Stimulated activated CD8-positive, alpha-beta memory T cell treated with anti-CD3 and anti-CD28 coated beads, Interleukin-4, amount 100 ng/mL, for 4 hours (primary cell): Measurements from ENCODE around the gene DUSP21.
"Not testable (repeated sequence)": the region's sequence is repeated elsewhere in the genome, so short reads cannot be mapped to it uniquely, and the experiment has no call there.

Experiments
- DNase-seq, 2 donors: peaks; one replicate each; pipeline ENCODE4 v3.0.0-alpha.2; 2020; ENCODE audit warnings: low read depth in 2 of 2, low spot score in 1 of 2

Gene DUSP21

GRCh38 chrX:44843753-44844152 lies at the start of gene DUSP21:
DUSP21 (plus strand) TSS chrX:44844021; CDS start chrX:44844133, 112 bp downstream.
- DNase-seq = no peak

- no peak for DNase-seq
Measured at GRCh38 chrX:44795945-44796450, 47.8 kb upstream of the DUSP21 start.

- no peak for DNase-seq
Measured at GRCh38 chrX:44802613-44803012, 41.2 kb upstream of the DUSP21 start.

- DNase-seq = no peak
Measured at GRCh38 chrX:44815681-44816080, 28.1 kb upstream of the DUSP21 start.

- DNase-seq = no peak
Measured at GRCh38 chrX:44816367-44816766, 27.5 kb upstream of the DUSP21 start.

GRCh38 chrX:44817029-44817428 lies 26.8 kb upstream of the DUSP21 start:
- DNase-seq = no peak

- no peak for DNase-seq
Measured at GRCh38 chrX:44822601-44823000, 21.2 kb upstream of the DUSP21 start.

- DNase-seq = not testable (repeated sequence)
Measured at GRCh38 chrX:44823193-44823592, 20.6 kb upstream of the DUSP21 start.

GRCh38 chrX:44828008-44828605 lies 15.7 kb upstream of the DUSP21 start:
- no peak for DNase-seq

- no peak for DNase-seq
Measured at GRCh38 chrX:44829832-44830231, 14.0 kb upstream of the DUSP21 start.

- no peak for DNase-seq
Measured at GRCh38 chrX:44842550-44843317, 1.1 kb upstream of the DUSP21 start.

GRCh38 chrX:44843318-44843702 lies 511 bp upstream of the DUSP21 start:
- no peak for DNase-seq

- DNase-seq = no peak
Measured at GRCh38 chrX:44844204-44844603, 383 bp downstream of the DUSP21 start.

GRCh38 chrX:44850891-44851290 lies 7.1 kb downstream of the DUSP21 start:
- DNase-seq = not testable (repeated sequence)

GRCh38 chrX:44871114-44871645 lies 27.4 kb downstream of the DUSP21 start:
- DNase-seq = no peak

GRCh38 chrX:44871931-44872820 lies 28.4 kb downstream of the DUSP21 start:
- DNase-seq = peak in 1 of 2 donors; percentile 19

- DNase-seq = peak; percentile 85 to 99
Measured at GRCh38 chrX:44872821-44873414, 29.1 kb downstream of the DUSP21 start, which contains the start of gene KDM6A. KDM6A (plus strand) TSS chrX:44873188; CDS start chrX:44873552, 364 bp downstream.

GRCh38 chrX:44873415-44874276 lies 29.8 kb downstream of the DUSP21 start:
- DNase-seq = peak in 1 of 2 donors; percentile 24

- peak in 1 of 2 donors; percentile 8 for DNase-seq
Measured at GRCh38 chrX:44874420-44875184, 30.8 kb downstream of the DUSP21 start.
